GM12873 (cell line): ENCODE measurements around the gene THADA.

Experiments used
- TF ChIP-seq, protein P1 (sequence below): IDR thresholded peaks from 2 replicates; pipeline ENCODE4 v1.5.1; 2012; ENCODE audit warnings: low read depth, mild to moderate bottlenecking, moderate library complexity, low read length, control low read depth; ENCODE audit not compliant: insufficient read depth; ENCODE audit errors: missing control alignments

The THADA gene

GRCh38 chr2:43391201-43391877, 204.5 kb downstream of the THADA start:
- TF ChIP-seq, protein P1, sequence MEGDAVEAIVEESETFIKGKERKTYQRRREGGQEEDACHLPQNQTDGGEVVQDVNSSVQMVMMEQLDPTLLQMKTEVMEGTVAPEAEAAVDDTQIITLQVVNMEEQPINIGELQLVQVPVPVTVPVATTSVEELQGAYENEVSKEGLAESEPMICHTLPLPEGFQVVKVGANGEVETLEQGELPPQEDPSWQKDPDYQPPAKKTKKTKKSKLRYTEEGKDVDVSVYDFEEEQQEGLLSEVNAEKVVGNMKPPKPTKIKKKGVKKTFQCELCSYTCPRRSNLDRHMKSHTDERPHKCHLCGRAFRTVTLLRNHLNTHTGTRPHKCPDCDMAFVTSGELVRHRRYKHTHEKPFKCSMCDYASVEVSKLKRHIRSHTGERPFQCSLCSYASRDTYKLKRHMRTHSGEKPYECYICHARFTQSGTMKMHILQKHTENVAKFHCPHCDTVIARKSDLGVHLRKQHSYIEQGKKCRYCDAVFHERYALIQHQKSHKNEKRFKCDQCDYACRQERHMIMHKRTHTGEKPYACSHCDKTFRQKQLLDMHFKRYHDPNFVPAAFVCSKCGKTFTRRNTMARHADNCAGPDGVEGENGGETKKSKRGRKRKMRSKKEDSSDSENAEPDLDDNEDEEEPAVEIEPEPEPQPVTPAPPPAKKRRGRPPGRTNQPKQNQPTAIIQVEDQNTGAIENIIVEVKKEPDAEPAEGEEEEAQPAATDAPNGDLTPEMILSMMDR = no peak

- TF ChIP-seq, protein P1 = no peak
These were observed 206.0 kb downstream of the THADA start for GRCh38 chr2:43389581-43390466.

GRCh38 chr2:43388371-43388770, 207.5 kb downstream of the THADA start:
- TF ChIP-seq, protein P1 = no peak

GRCh38 chr2:43387092-43388062, 208.5 kb downstream of the THADA start:
- TF ChIP-seq, protein P1 = no peak

- TF ChIP-seq, protein P1 = no peak
These were observed 211.7 kb downstream of the THADA start for GRCh38 chr2:43384143-43384542.

DNA sequence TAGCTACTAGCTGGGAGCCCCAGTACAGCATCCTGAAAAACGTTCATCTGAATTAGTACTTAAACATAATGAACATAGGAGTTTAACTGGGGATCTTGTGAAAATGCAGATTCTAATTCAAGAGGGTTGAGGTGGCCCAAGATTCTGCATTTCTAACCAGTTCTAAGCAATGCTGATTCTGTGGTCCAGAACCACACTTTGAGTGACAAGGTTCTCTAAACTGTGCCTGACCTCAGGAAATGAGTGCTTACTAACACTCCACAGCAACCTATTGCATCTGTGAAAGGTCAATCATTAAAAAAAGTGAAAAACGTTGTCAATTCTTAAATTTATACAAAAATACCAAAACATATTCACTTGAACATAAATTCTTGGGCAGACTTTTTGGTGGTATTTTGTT, 212.3 kb downstream of the THADA start:
- TF ChIP-seq, protein P1 = no peak
